Astrocyte (in vitro differentiated cells and primary cell): ENCODE measurements around the gene METTL24. TPM values are rescaled to one million over a fixed set of nuclear protein-coding genes. Genes with fewer than 3 reads are reported as not detected.

Experiments
- DNase-seq: peaks from one replicate; pipeline ENCODE4 v3.0.0-alpha.2; 2010; ENCODE audit warnings: low read depth
- FAIRE-seq: peaks from 2 replicates; lab custom pipeline; 2011; peaks lifted over from hg19 to GRCh38; lab: Jason Lieb, UNC
- H2AFZ ChIP-seq: 2 replicates; pipeline ENCODE4 v1.6.0; 2012; ENCODE audit warnings: low read depth, low read length, inconsistent platforms
- H3K27ac ChIP-seq: 2 replicates; pipeline ENCODE4 v1.5.1; 2011; ENCODE audit warnings: low read depth, low read length, inconsistent platforms
- H3K27me3 ChIP-seq: 2 replicates; pipeline ENCODE4 v1.6.0; 2011; ENCODE audit warnings: low read length, inconsistent platforms; ENCODE audit not compliant: insufficient read depth
- H3K36me3 ChIP-seq: 2 replicates; pipeline ENCODE4 v1.5.1; 2011; ENCODE audit warnings: low read length, inconsistent platforms; ENCODE audit not compliant: insufficient read depth
- H3K4me1 ChIP-seq: 2 replicates; pipeline ENCODE4 v1.5.1; 2011; ENCODE audit warnings: low read length, inconsistent platforms; ENCODE audit not compliant: insufficient read depth
- H3K4me2 ChIP-seq: 2 replicates; pipeline ENCODE4 v1.6.0; 2012; ENCODE audit warnings: low read length, inconsistent platforms
- H3K4me3 ChIP-seq: 2 replicates; pipeline ENCODE4 v1.5.1; 2011; ENCODE audit warnings: low read depth, mild to moderate bottlenecking, low read length, inconsistent platforms; ENCODE audit not compliant: insufficient read depth
- H3K79me2 ChIP-seq: 2 replicates; pipeline ENCODE4 v1.6.0; 2012; ENCODE audit warnings: mild to moderate bottlenecking, low read length, inconsistent platforms; ENCODE audit not compliant: insufficient read depth
- H3K9ac ChIP-seq: 2 replicates; pipeline ENCODE4 v1.6.0; 2012; ENCODE audit warnings: mild to moderate bottlenecking, low read length, inconsistent platforms
- H3K9me3 ChIP-seq: 2 replicates; pipeline ENCODE4 v1.5.1; 2012; ENCODE audit warnings: low read depth, mild to moderate bottlenecking, low read length, inconsistent platforms; ENCODE audit not compliant: insufficient read depth
- H4K20me1 ChIP-seq: 2 replicates; pipeline ENCODE4 v1.6.0; 2012; ENCODE audit warnings: low read length, inconsistent platforms; ENCODE audit not compliant: insufficient read depth
- H3K27ac Mint-ChIP-seq: one replicate; pipeline ENCODE4 v1.8.0; 2021; ENCODE audit warnings: mild to moderate bottlenecking, mixed read lengths; ENCODE audit not compliant: unreplicated experiment
- H3K27me3 Mint-ChIP-seq: one replicate; pipeline ENCODE4 v1.8.0; 2021; ENCODE audit warnings: low read depth, mixed read lengths; ENCODE audit not compliant: unreplicated experiment
- H3K36me3 Mint-ChIP-seq: one replicate; pipeline ENCODE4 v1.8.0; 2021; ENCODE audit warnings: low read depth, mixed read lengths; ENCODE audit not compliant: unreplicated experiment
- H3K4me1 Mint-ChIP-seq: one replicate; pipeline ENCODE4 v1.8.0; 2021; ENCODE audit warnings: low read depth, mixed read lengths; ENCODE audit not compliant: unreplicated experiment
- H3K4me3 Mint-ChIP-seq: one replicate; pipeline ENCODE4 v1.8.0; 2021; ENCODE audit warnings: mild to moderate bottlenecking, moderate library complexity, mixed read lengths; ENCODE audit not compliant: unreplicated experiment
- H3K9me3 Mint-ChIP-seq: one replicate; pipeline ENCODE4 v1.8.0; 2021; ENCODE audit warnings: mild to moderate bottlenecking, mixed read lengths; ENCODE audit not compliant: unreplicated experiment
- CTCF ChIP-seq: IDR thresholded peaks from 2 replicates; pipeline ENCODE4 v1.5.1; 2011; ENCODE audit warnings: low read depth, mild to moderate bottlenecking, inconsistent platforms, low read length, moderate library complexity; ENCODE audit not compliant: insufficient read depth
- EZH2 ChIP-seq: IDR thresholded peaks from 2 replicates; pipeline ENCODE4 v1.6.1; 2012; ENCODE audit warnings: mild to moderate bottlenecking, low read length, inconsistent platforms; ENCODE audit not compliant: insufficient read depth
- total RNA-seq: library from RNA; stranded (reverse); gene quantifications from 2 replicates; pipeline ENCODE4 v1.2.1, GENCODE V29; 2021

Gene METTL24
- total RNA-seq, 1 donor from 2014 or later: 0.75 TPM

GRCh38 chr6:110217266-110217665 is 140.9 kb downstream of the METTL24 start:
- peaks cover 8% of the 10 kb centered on the region for H3K4me1 Mint-ChIP-seq
- no peaks in the 10 kb centered on the region for H3K9me3 ChIP-seq
- H3K4me1 ChIP-seq: peaks cover 6% of the 10 kb centered on the region
- no peaks in the 10 kb centered on the region for H3K27me3 ChIP-seq
- H3K4me2 ChIP-seq: peak overlapping the region; percentile 13
- H3K9me3 Mint-ChIP-seq: no peaks in the 10 kb centered on the region
- H3K36me3 ChIP-seq: peaks cover 6% of the 10 kb centered on the region
- no peak for FAIRE-seq
- peaks cover 14% of the 10 kb centered on the region for H3K36me3 Mint-ChIP-seq
- no peaks in the 10 kb centered on the region for H3K27me3 Mint-ChIP-seq
- H3K27ac ChIP-seq: no peak overlapping the region
- no peaks in the 10 kb centered on the region for H4K20me1 ChIP-seq
- no peak overlapping the region for H2AFZ ChIP-seq
- H3K9ac ChIP-seq: no peak overlapping the region
- TF ChIP-seq CTCF (no peak), EZH2 (no peak)
- peak; percentile 57 for DNase-seq
- no peak overlapping the region for H3K4me3 Mint-ChIP-seq
- no peaks in the 10 kb centered on the region for H3K79me2 ChIP-seq
- no peak overlapping the region for H3K27ac Mint-ChIP-seq
- no peak overlapping the region for H3K4me3 ChIP-seq

GRCh38 chr6:110216140-110216539 is 142.0 kb downstream of the METTL24 start:
- Histone ChIP-seq H2AFZ (no peak overlapping the region), H3K36me3 (peaks cover 11% of the 10 kb centered on the region), H3K27me3 (no peaks in the 10 kb centered on the region), H3K4me1 (peaks cover 6% of the 10 kb centered on the region), H3K4me2 (no peak overlapping the region), H3K27ac (no peak overlapping the region), H4K20me1 (no peaks in the 10 kb centered on the region), H3K79me2 (no peaks in the 10 kb centered on the region), H3K9ac (no peak overlapping the region), H3K4me3 (no peak overlapping the region), H3K9me3 (no peaks in the 10 kb centered on the region)
- DNase-seq (no peak), FAIRE-seq (no peak)
- Mint-ChIP-seq H3K27me3 (no peaks in the 10 kb centered on the region), H3K4me1 (peaks cover 8% of the 10 kb centered on the region), H3K27ac (no peak overlapping the region), H3K9me3 (no peaks in the 10 kb centered on the region), H3K36me3 (peaks cover 12% of the 10 kb centered on the region), H3K4me3 (no peak overlapping the region)
- no peak for TF ChIP-seq EZH2
- TF ChIP-seq CTCF: no peak

- FAIRE-seq (no peak), DNase-seq (no peak)
- peaks cover 8% of the 10 kb centered on the region for H3K4me1 Mint-ChIP-seq
- H3K27me3 ChIP-seq: no peaks in the 10 kb centered on the region
- H3K27ac ChIP-seq: no peak overlapping the region
- peaks cover 6% of the 10 kb centered on the region for H3K36me3 Mint-ChIP-seq
- H3K36me3 ChIP-seq: peaks cover 14% of the 10 kb centered on the region
- no peaks in the 10 kb centered on the region for H3K9me3 Mint-ChIP-seq
- no peak for TF ChIP-seq CTCF
- TF ChIP-seq EZH2: no peak
- no peaks in the 10 kb centered on the region for H3K79me2 ChIP-seq
- H2AFZ ChIP-seq: no peak overlapping the region
- no peaks in the 10 kb centered on the region for H3K9me3 ChIP-seq
- no peak overlapping the region for H3K27ac Mint-ChIP-seq
- no peak overlapping the region for H3K9ac ChIP-seq
- no peaks in the 10 kb centered on the region for H3K27me3 Mint-ChIP-seq
- no peak overlapping the region for H3K4me2 ChIP-seq
- H3K4me3 ChIP-seq: no peak overlapping the region
- no peak overlapping the region for H3K4me3 Mint-ChIP-seq
- no peaks in the 10 kb centered on the region for H4K20me1 ChIP-seq
- H3K4me1 ChIP-seq: peaks cover 6% of the 10 kb centered on the region
Measured at GRCh38 chr6:110214338-110214737, 143.8 kb downstream of the METTL24 start.
